ENCODE data around the gene CDH11. TPM values are rescaled to one million over a fixed set of nuclear protein-coding genes. Genes with fewer than 3 reads are reported as not detected.

CDH11 gene
- total RNA-seq: 424 TPM

GRCh38 chr16:65121870-65122723, at the start of gene CDH11:
CDH11 (minus strand) TSS chr16:65122063; CDS start chr16:65004869, 117,194 bp downstream.

